GM13977 (cell line): ENCODE data around the gene STAG2.
"Not testable (repeated sequence)": the region's sequence is repeated elsewhere in the genome, so short reads cannot be mapped to it uniquely, and the experiment has no call there.

Experiments used
- DNase-seq: peaks from one replicate; pipeline ENCODE4 v3.0.0; 2012; ENCODE audit warnings: low spot score
- CTCF ChIP-seq: IDR thresholded peaks from 2 replicates; pipeline ENCODE4 v1.5.1; 2012; ENCODE audit warnings: mild to moderate bottlenecking, control low read depth; ENCODE audit not compliant: insufficient read depth; ENCODE audit errors: extremely low read depth, missing control alignments
- in situ Hi-C: fragments of 300-500 bp; cut with MboI; formaldehyde crosslinking; loops from one replicate; pipeline ENCODE4 v1.12.0; 2022; ENCODE audit warnings: low sequenced_read_pairs, low pct_unique_long_range_greater_than_20kb, mixed read lengths, inconsistent platforms; ENCODE audit not compliant: unreplicated experiment

STAG2 gene

GRCh38 chrX:123927845-123928244, 33.7 kb upstream of the STAG2 start:
- in situ Hi-C loops = no loop called here
- TF ChIP-seq CTCF = no peak
- DNase-seq = no peak

- in situ Hi-C loops, DNase-seq: not testable (repeated sequence)
Measured at GRCh38 chrX:123932055-123932454, 29.5 kb upstream of the STAG2 start.

- in situ Hi-C loops = no loop called here
- DNase-seq = no peak
- TF ChIP-seq CTCF = no peak
Measured at GRCh38 chrX:123943074-123943473, 18.4 kb upstream of the STAG2 start.

GRCh38 chrX:123943488-123943887, 18.0 kb upstream of the STAG2 start:
- in situ Hi-C loops = no loop called here
- no peak for TF ChIP-seq CTCF
- no peak for DNase-seq

GRCh38 chrX:123949846-123950245, 11.7 kb upstream of the STAG2 start:
- in situ Hi-C loops = no loop called here
- no peak for TF ChIP-seq CTCF
- no peak for DNase-seq

GRCh38 chrX:123959281-123960063, 2.0 kb upstream of the STAG2 start:
- in situ Hi-C loops = no loop called here
- DNase-seq = peak; percentile 19
- no peak for TF ChIP-seq CTCF

GRCh38 chrX:123960956-123961267, 594 bp upstream of the STAG2 start:
- in situ Hi-C loops = no loop called here

More at GRCh38 chrX:123960956-123961267, 594 bp upstream of the STAG2 start:
- no peak for DNase-seq
- TF ChIP-seq CTCF = no peak
